ENCODE measurements around the gene GSTO1. TPM values are rescaled to one million over a fixed set of nuclear protein-coding genes. Genes with fewer than 3 reads are reported as not detected.
A peak's percentile ranks its signal among the peaks of the same experiment; 100 is the strongest.

GSTO1 gene
- polyA plus RNA-seq, 3 donors = 87.7 to 98.1 (median 93.7) TPM

DNA sequence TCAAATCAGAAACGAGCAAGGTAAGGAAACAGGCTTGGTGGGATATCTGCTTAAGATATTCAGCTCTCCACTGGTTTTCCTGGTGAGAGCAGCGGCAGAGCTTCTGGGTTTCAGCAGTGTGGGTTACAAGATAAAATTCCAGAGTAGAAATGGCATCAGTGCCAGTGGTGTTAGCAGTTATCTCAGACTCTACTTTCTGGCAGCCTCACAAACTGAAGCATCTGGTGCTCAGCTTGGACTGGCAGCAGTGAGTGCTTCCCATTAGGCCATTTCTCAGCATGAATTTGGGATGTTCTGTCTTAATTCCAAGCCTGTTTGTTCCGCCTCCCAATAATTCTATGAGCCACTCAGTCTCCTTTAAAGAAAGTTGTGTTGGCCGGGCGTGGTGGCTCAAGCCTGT, 7.4 kb downstream of the GSTO1 start:
- no peak for DNase-seq (ENCODE audit: extremely low read depth in 1 of 11, low read depth in 9 of 11, low spot score in 4 of 11)

DNA sequence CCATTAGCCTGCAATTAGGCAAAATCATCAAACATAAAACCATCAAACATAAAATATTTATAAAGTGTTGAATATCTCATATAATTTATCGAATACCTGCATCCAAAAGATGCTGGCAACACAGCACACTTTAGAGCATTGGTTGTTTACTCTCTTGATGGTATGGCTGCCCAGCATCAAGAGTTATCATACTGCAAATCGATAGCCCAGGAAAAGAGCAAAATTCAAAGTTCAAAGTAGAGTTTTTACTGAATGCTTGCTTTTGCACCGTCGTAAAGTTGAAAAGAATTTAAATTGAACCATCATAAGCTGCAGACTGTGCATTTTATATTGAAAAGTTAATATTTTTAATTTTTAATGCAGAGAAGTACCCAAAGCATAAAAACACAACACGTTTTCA, 10.1 kb downstream of the GSTO1 start:
- DNase-seq (ENCODE audit: extremely low read depth in 1 of 11, low read depth in 9 of 11, low spot score in 4 of 11) = no peak

DNA sequence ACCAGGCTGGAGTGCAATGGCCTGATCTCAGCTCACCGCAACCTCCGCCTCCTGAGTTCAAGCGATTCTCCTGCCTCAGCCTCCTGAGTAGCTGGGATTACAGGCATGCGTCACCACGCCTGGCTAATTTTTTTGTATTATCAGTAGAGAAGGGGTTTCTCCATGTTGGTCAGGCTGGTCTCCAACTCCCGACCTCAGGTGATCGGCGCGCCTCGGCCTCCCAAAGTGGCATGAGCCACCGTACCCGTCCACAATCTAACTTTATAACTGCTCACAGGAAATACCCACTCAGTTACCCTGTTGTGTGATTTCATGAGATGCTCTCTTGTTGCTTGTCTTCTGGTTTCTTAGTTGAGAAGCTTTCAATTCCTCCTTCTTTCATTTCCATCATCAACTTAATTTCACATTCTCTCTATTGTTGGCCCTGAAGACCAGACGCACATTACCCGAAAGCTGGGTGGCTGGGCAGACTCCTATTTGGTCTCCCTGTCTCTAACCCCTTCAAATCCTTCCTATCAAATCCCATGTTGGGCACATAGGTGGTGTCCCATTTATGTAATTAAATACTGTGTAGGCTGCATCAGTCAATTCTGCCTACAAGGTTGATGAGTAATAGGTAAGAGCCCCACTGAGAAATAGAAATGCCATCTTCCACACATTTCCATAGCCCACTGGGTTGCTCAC, 13.2 kb downstream of the GSTO1 start:
- no peak for DNase-seq (ENCODE audit: extremely low read depth in 1 of 11, low read depth in 9 of 11, low spot score in 4 of 11)

DNA sequence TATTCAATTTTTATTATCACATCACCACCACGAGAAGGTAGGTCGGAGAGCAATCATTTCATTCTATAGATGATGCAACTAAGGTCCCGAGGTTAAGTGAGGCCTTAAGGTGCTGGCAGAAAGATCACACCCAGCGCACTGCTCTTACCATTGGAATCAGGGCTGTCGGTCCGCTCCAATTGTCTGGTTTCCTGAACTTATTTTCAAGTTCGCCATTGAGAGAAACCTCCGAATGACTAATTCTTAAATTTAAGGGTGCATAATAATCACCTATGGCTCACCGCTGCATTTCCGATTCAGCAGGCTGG, 13.7 kb downstream of the GSTO1 start:
- DNase-seq (ENCODE audit: extremely low read depth in 1 of 11, low read depth in 9 of 11, low spot score in 4 of 11) = no peak

DNA sequence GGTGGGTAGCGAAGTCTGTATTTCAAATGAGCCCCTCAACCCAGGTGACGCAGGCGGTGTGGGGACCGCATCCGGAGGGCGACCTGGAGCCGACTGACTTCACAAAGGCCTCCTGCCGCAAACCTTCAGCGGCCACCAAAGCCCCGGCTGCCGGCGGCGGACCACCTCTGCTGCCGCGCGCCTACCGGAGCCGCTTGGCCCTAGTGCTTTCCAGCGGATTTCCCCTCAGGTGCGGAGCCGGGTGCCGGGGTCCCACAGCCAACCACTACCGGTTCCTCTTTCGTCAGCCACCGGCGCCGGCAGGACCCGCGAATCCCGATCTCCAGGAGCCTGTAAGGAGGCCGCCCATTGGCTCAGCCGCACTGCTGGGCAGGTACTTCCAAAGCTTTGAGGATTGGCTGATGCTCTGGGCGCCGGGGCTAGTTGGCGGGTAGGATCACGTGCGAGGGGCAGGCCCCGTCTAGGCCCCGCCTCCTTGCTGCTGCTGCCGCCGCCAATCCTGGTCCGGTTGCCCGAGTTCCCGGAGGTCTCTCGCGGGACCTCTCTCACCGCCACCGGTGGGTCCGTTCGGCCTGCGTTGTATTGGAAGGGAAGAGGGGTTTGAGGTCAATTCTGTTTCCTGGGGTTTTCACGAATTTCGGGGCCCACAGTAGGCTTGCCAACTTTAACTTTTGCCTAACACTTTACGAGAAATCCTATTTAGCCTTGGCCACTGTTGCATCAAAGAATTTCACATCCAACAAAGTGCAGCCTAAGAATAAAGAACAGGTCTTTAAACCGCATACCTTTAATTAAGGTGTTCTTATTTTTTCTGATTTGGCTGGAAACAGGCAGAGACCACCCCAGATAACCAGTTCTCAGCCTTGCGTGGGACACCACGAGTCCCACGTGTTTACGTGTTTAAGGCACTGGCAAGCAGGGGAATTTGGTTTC, 14.3 kb downstream of the GSTO1 start, which contains the start of gene GSTO2:
Gene GSTO2, plus strand, starts transcription at position 472 of the 933 bp plus-strand sequence. CDS start 5,732 bp downstream, outside the sequence.
- DNase-seq (ENCODE audit: extremely low read depth in 1 of 11, low read depth in 9 of 11, low spot score in 4 of 11) = peak; percentile 88 to 98 (median 97)

DNA sequence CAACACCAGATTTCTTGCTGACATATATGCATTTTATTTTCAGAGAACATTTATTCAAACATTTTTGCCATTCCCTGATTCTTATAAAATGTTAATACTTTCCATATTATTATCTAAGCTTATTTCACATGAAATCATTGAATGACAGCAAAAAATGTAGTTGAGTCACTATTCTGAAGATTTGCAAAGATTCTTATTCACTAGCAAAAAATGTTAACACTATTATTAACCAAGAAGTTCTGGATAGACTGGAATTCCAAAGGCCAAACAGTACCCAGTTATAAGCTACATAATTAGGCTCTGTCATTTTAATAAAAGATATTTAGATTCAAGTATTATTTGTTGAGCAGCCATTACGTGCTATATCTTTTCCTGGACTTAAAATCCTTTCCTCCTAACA, 18.6 kb downstream of the GSTO1 start:
- no peak for DNase-seq (ENCODE audit: extremely low read depth in 1 of 11, low read depth in 9 of 11, low spot score in 4 of 11)

DNA sequence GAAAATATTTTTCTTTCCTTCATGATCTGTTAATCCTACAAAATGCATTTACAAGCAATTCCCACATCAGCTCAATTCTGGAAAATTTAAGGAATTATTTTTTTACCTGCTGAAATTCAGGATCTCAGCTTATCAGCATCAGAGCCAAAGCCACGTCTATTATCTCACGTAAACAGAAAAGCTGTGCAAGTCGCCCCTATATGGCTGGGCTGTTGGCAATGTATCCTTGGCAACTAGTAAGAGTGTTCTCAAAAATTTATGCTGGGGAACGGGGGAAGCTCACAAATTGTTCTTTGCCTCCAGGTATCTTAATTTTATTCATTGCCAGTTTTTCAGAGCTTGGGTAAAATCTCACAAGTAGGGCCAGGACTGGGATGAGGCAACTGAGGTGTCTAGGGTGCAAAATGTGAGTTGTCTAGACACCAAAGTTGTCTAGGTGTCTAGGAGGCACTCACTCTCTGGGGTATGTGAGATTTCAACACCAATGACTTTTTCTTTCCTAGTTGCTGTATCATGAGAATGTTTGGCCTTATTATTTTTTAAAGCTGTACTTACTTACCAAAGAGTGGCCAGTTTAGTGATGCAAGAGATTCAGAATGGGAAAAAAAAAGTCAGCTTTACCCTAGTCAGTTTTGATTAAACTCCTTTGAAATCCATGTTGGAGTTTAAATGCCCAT, 19.3 kb downstream of the GSTO1 start:
- DNase-seq (ENCODE audit: extremely low read depth in 1 of 11, low read depth in 9 of 11, low spot score in 4 of 11) = no peak

DNA sequence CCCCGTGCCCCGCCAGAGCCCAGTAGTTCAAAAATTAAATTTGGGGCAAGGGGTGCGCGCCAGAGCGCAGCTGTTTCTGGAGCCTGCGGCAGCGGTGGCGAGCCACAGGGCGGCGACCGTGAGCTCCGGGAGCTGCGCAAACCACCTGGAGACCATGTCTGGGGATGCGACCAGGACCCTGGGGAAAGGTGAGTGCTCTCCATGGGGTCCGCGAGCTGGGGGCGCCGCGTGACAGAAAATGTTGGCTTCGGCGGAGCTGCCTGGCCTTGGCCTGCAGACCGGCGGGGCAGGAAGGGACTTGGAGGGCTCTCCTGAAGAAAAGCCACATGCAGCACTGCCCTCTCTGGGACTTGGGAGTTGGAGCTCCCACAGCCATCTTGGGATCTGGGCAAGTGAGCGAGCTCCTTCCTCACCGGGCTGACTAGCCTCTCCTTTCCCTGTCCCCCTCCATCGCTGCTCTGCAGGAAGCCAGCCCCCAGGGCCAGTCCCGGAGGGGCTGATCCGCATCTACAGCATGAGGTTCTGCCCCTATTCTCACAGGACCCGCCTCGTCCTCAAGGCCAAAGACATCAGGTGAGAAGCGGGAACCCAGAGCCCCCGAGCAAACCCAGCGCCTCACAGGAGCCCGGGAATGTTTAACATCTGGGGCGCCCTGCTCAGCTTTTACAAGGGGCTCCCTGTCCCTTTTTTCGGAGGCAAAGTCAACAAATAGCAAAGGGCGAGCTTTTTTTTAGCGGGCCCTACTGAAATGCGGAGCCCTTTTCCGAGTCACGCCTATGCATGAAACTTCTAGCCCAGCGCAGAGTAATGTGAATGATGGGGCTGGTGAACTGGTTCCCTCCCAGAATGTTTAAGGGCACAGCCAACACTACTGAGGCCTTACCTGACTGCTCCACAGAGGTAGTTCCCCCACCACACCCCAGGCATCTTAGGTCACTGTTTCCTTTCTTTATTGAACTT, 20.4 kb downstream of the GSTO1 start:
- DNase-seq (ENCODE audit: extremely low read depth in 1 of 11, low read depth in 9 of 11, low spot score in 4 of 11) = peak in 5 of 11 donors; percentile 43 to 64 (median 54)

DNA sequence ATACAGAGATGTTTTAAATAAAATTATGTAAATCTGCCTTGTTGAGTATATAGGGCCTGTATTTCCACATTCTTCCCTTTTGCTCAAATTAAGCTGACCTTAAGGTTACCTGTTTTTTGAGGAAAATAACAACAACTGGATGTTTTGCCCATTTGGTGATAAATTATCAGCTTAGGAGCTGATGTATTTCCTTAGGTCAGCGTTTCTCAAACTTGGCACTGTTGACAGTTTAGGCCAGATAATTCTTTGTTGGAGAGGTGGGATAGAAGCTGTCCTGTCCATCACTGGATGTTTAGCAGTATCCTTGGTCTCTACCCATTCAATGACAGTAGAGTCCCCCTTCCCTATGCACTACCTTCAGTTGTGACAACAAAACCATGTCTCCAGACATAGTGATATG, 21.5 kb downstream of the GSTO1 start:
- no peak for DNase-seq (ENCODE audit: extremely low read depth in 1 of 11, low read depth in 9 of 11, low spot score in 4 of 11)

DNA sequence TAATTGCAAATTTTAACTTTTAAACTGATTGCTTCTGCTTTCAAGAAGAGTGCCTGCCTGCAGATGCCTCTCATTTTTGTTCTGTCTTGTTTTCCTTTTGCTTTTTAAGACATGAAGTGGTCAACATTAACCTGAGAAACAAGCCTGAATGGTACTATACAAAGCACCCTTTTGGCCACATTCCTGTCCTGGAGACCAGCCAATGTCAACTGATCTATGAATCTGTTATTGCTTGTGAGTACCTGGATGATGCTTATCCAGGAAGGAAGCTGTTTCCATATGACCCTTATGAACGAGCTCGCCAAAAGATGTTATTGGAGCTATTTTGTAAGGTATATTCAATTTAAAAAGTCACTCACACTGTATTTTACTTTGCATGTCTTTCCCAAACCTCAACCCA, 23.1 kb downstream of the GSTO1 start:
- no peak for DNase-seq (ENCODE audit: extremely low read depth in 1 of 11, low read depth in 9 of 11, low spot score in 4 of 11)

DNA sequence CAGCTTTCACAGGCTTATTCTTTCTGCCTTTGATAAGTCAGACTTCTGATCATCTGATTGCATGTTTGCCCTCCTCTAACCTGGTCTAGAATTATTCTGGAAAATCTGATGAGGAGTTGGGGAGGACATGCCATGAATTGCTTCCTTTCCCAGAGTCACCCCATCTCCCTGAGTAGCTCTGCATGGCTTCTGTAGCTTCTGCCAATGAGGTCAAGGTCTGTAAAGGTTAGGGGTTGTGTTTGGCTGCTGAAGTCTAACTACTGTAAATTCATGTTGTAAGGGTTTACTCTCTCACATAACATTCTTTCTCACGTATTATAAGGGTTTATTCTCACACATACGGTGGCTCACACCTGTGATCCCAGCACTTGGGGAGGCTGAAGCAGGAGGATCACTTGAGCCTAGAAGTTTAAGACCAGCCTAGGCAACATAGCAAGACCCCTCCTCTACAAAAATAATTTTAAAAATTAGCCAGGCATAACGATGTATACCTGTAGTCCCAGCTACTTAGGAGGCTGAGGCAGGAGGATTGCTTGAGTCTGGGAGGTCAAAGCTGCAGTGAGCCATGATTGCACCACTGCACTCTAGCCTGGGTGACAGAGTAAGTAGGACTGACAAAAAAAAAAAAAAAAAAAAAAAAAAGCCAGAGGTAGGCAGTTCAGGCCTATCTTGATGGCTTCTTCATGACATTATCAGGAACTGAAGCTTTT, 25.0 kb downstream of the GSTO1 start:
- DNase-seq (ENCODE audit: extremely low read depth in 1 of 11, low read depth in 9 of 11, low spot score in 4 of 11) = no peak

DNA sequence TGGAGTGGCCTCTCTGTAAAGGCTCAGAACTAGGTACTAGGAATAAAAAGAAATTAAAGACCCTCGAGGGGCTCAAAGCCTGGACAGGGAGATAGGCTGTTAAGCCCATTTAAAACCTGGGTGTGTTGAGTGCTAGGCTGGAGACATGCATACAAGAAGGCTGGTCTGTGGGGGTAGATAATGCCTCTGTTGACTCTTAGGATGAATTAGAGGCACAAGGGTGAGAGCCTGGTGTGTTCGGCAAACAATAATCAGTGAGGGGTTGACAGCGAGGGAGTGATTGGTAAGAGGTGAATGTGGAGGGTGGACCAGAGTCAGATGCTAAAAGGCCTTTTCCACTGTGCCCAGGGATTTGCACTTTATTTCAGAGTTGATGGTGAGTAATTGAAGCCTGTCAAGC, 27.0 kb downstream of the GSTO1 start:
- no peak for DNase-seq (ENCODE audit: extremely low read depth in 1 of 11, low read depth in 9 of 11, low spot score in 4 of 11)

DNA sequence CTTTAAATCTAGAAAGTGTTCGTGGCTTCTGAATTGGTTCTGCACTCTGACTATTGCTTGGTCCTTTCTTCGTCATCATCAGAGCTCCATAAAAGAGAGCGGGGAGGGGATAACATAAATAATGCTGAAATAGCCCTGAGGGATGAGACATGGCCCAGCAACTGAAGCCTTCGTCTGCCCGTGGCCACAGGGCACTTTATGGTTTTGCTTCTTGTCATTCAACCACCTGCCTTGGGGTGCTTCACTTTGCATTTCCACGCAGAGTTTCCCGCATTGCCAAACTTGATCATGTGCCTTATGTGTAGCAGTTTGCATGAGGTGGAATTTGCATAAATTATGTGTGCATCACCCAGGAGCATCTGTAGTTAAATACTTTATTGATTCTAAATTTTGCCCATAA, 30.2 kb downstream of the GSTO1 start:
- no peak for DNase-seq (ENCODE audit: extremely low read depth in 1 of 11, low read depth in 9 of 11, low spot score in 4 of 11)

DNA sequence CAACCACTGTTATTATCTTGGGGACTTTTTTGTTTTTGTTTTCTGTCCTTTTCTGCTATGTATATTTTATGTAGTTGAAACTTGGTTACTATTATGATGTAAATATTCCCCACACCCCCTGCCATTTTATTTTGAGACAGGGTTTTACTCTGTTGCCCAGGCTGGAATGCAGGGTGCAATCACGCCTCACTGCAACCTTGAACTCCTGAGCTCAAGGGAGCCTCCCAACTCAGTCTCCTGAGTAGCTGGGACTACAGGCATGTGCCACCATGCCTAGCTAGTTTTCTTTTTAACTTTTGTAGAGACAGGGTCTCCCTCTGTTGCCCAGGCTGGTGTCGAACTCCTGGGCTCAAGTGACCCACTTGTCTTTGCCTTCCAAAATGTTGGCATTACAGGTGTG, 32.2 kb downstream of the GSTO1 start:
- DNase-seq (ENCODE audit: extremely low read depth in 1 of 11, low read depth in 9 of 11, low spot score in 4 of 11) = no peak

DNA sequence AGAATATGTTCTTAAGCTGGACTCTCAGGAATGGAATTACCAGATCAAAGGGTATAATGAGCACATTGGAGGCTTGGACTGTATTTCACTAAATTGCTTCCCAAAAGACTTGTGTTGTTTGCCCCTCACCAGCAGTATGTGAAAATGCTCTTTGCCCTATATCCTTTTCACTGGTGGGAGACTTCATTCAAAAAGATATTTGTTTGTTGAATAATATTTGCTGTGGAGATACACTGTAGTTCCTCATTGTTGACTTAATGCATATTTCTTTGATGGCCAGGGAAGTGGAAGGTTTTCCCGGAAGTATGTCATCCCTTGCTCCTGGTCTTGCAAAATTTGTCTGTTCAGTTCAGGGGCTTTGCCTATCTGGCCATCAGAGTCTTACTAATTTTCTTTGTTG, 33.7 kb downstream of the GSTO1 start:
- DNase-seq (ENCODE audit: extremely low read depth in 1 of 11, low read depth in 9 of 11, low spot score in 4 of 11) = no peak

DNA sequence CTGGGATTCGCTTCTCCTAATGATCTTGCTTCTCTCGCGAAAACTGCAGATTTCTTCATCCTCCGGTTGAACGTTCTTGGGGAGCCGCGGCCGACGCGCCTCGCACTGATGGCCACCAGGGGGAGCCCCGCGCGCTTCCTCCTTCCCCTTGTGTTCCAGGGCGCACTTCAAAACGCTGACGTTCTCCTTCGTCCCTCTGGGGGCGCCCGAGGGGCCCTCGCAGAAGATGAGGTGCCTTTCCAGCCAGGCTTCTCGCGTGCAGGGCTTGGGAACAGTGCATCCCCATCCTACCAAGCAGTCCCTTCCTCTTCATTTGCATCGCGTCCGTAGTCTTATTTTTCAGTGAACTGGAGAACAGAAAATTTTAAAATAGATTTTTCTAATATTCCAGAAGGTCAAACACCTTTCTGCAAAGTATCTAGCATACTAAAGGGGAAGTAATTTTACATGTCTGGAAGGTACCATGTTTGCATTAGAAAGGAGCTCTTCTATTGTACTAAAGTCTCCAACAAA, 36.8 kb downstream of the GSTO1 start:
- DNase-seq (ENCODE audit: extremely low read depth in 1 of 11, low read depth in 9 of 11, low spot score in 4 of 11) = peak in 10 of 11 donors; percentile 64 to 85 (median 78)

DNA sequence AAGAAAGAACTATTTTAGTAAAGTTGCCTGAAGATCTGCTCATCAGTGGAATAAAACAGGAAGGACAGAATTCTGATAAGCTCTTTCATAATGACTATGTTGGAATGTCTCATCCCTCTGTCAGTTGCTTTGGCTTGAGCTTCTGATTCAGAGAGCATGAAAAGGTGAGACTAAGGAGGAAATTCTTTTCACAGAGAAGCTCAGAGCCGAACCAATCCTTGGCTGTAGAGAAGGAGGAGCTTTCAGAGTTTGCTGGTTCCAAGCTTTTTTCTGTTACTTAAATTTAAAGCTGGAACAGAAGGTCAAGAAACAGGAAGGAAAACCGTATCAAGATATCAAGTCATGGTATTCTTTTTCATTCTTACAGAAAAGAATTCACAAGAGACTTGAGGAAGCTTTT, 38.3 kb downstream of the GSTO1 start:
- no peak for DNase-seq (ENCODE audit: extremely low read depth in 1 of 11, low read depth in 9 of 11, low spot score in 4 of 11)

DNA sequence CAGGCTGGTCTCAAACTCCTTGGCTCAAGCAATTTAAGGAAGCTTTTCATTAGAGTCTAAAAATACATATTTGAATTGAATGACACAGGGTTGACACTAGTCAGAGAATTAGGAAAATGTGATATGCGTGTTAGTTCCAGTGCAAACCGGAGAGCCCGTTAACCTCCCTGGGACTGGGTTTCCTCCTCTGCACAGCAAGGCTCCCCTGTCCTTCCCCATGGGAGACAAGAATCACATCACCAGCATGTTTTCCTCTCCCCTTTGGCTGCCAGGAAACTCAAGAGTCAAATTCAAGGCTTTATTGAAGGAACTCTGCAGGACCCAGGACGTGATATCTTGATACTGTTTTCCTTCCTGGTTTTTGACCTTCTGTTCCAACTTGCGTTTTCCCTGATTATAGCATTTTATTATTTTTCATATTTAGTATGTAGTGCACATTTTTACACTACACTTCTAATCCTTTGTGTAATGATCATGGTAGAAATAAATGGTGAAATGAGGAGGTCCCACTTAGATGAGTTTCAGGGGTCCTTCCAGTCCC, 39.2 kb downstream of the GSTO1 start:
- DNase-seq (ENCODE audit: extremely low read depth in 1 of 11, low read depth in 9 of 11, low spot score in 4 of 11) = no peak

All from renal cortex interstitium (tissue), 11 donors.